ENCODE measurements around the gene POMT1. TPM values are rescaled to one million over a fixed set of nuclear protein-coding genes. Genes with fewer than 3 reads are reported as not detected.

The POMT1 gene
- total RNA-seq, 2 experiments from 2014 or later = 30.2 to 35.9 TPM

- H3K4me3 Mint-ChIP-seq = no peak overlapping the region
- ATAC-seq (no peak), DNase-seq (no peak)
- TF ChIP-seq CTCF (IDR thresholded peaks at IDR 0.05) = no peak
- H3K27me3 Mint-ChIP-seq = no peaks in the 10 kb centered on the region
- intact Hi-C loops (cut with micrococcal nuclease) = no loop called here
- H3K9me3 Mint-ChIP-seq = no peaks in the 10 kb centered on the region
- peaks cover 48% of the 10 kb centered on the region for H3K36me3 Mint-ChIP-seq (ENCODE audit: low read depth)
- CTCF ChIA-PET = no interaction called here
- peaks cover 10% of the 10 kb centered on the region for H3K4me1 Mint-ChIP-seq (ENCODE audit: low read depth)
- H3K27ac Mint-ChIP-seq = no peak overlapping the region
- POLR2A ChIA-PET = no interaction called here
Observed at GRCh38 chr9:131484051-131484445, 18.7 kb upstream of the POMT1 start.

- Mint-ChIP-seq H3K9me3 (no peaks in the 10 kb centered on the region), H3K4me1 (ENCODE audit: low read depth) (peaks cover 5% of the 10 kb centered on the region), H3K4me3 (no peak overlapping the region), H3K27me3 (no peaks in the 10 kb centered on the region), H3K36me3 (ENCODE audit: low read depth) (peaks cover 48% of the 10 kb centered on the region), H3K27ac (no peak overlapping the region)
- intact Hi-C loops (cut with micrococcal nuclease) = no loop called here
- ChIA-PET POLR2A (interaction anchor here (1.0 to 1.2 kb wide), 2 partner anchors 14 to 35 kb away, joined by 3 read pairs; no protein-coding TSS in a partner anchor), CTCF (interaction anchor here (0.6 kb wide), 1 partner anchor 94 kb away, joined by 4 read pairs; no protein-coding TSS in a partner anchor)
- ATAC-seq (no peak), DNase-seq (no peak)
- TF ChIP-seq CTCF (IDR thresholded peaks at IDR 0.05) = no peak
Observed at GRCh38 chr9:131484560-131485185, 18.0 kb upstream of the POMT1 start.

GRCh38 chr9:131485206-131485605 lies 17.5 kb upstream of the POMT1 start:
- no peaks in the 10 kb centered on the region for H3K9me3 Mint-ChIP-seq
- DNase-seq (no peak), ATAC-seq (no peak)
- ChIA-PET POLR2A (interaction anchor here (1.0 to 1.2 kb wide), 2 partner anchors 14 to 35 kb away, joined by 3 read pairs; no protein-coding TSS in a partner anchor), CTCF (no interaction called here)
- H3K4me3 Mint-ChIP-seq = no peak overlapping the region
- intact Hi-C loops (cut with micrococcal nuclease) = no loop called here
- peaks cover 49% of the 10 kb centered on the region for H3K36me3 Mint-ChIP-seq (ENCODE audit: low read depth)
- TF ChIP-seq CTCF (IDR thresholded peaks at IDR 0.05) = no peak
- no peak overlapping the region for H3K27ac Mint-ChIP-seq
- H3K27me3 Mint-ChIP-seq = no peaks in the 10 kb centered on the region
- peaks cover 3% of the 10 kb centered on the region for H3K4me1 Mint-ChIP-seq (ENCODE audit: low read depth)

GRCh38 chr9:131485728-131486422 lies 16.8 kb upstream of the POMT1 start:
- DNase-seq = no peak
- ATAC-seq = no peak
- H3K9me3 Mint-ChIP-seq = no peaks in the 10 kb centered on the region
- peaks cover 2% of the 10 kb centered on the region for H3K4me1 Mint-ChIP-seq (ENCODE audit: low read depth)
- H3K36me3 Mint-ChIP-seq (ENCODE audit: low read depth) = peaks cover 56% of the 10 kb centered on the region
- ChIA-PET POLR2A (interaction anchor here (1.2 kb wide), 1 partner anchor 13 kb away, joined by 3 read pairs; no protein-coding TSS in a partner anchor), CTCF (no interaction called here)
- intact Hi-C loops (cut with micrococcal nuclease) = no loop called here
- no peaks in the 10 kb centered on the region for H3K27me3 Mint-ChIP-seq
- no peak overlapping the region for H3K4me3 Mint-ChIP-seq
- TF ChIP-seq CTCF (IDR thresholded peaks at IDR 0.05) = no peak
- no peak overlapping the region for H3K27ac Mint-ChIP-seq

GRCh38 chr9:131487001-131487400 lies 15.7 kb upstream of the POMT1 start:
- TF ChIP-seq CTCF (IDR thresholded peaks at IDR 0.05) = no peak
- intact Hi-C loops (cut with micrococcal nuclease) = no loop called here
- Mint-ChIP-seq H3K36me3 (ENCODE audit: low read depth) (peaks cover 57% of the 10 kb centered on the region), H3K4me1 (ENCODE audit: low read depth) (peaks cover 2% of the 10 kb centered on the region), H3K9me3 (no peaks in the 10 kb centered on the region), H3K27me3 (no peaks in the 10 kb centered on the region), H3K4me3 (no peak overlapping the region), H3K27ac (no peak overlapping the region)
- POLR2A ChIA-PET = no interaction called here
- CTCF ChIA-PET = interaction anchor here (1.1 kb wide), 1 partner anchor 9 kb away, joined by 3 read pairs; no protein-coding TSS in a partner anchor
- ATAC-seq (no peak), DNase-seq (no peak)

Measured in activated CD8-positive, alpha-beta T cell treated with anti-CD3 and anti-CD28 coated beads for 36 hours (primary cell).